Testis (tissue), 3 donors: ENCODE measurements around the gene RGS7. TPM values are rescaled to one million over a fixed set of nuclear protein-coding genes. Genes with fewer than 3 reads are reported as not detected.

Experiments used
- DNase-seq: peaks from one replicate; pipeline ENCODE4 v3.0.0-alpha.2; 2019
- H3K27ac ChIP-seq, 2 donors: fragments of 200-600 bp; sonication (generic); one replicate each; pipeline ENCODE4 v1.5.1; 2019
- H3K27me3 ChIP-seq: fragments of 200-600 bp; sonication (generic); one replicate; pipeline ENCODE4 v1.5.1; 2019
- H3K36me3 ChIP-seq: fragments of 200-600 bp; sonication (generic); one replicate; pipeline ENCODE4 v1.5.1; 2017; ENCODE audit warnings: low read depth; ENCODE audit errors: missing control alignments
- H3K4me1 ChIP-seq: fragments of 200-600 bp; sonication (generic); one replicate; pipeline ENCODE4 v1.5.1; 2019
- H3K4me3 ChIP-seq, 2 donors: fragments of 200-600 bp; sonication (generic); one replicate each; pipeline ENCODE4 v1.5.1; 2017 to 2019
- H3K9me3 ChIP-seq: fragments of 200-600 bp; sonication (generic); one replicate; pipeline ENCODE4 v1.5.1; 2017
- POLR2A ChIP-seq: fragments of 450-650 bp; IDR thresholded peaks from one replicate; pipeline ENCODE4 v1.6.1; 2017; ENCODE audit warnings: antibody characterized with exemption, mild to moderate bottlenecking, moderate library complexity
- WGBS, 2 donors: methylation state at CpG; one replicate each; pipeline ENCODE4 v1.1.5; 2018; 5-methylcytosine and 5-hydroxymethylcytosine counted together
- intact Hi-C: fragments of 100-400 bp; cut with DNase I; formaldehyde crosslinking; loops from one replicate; pipeline ENCODE4 v1.15.1; 2023; ENCODE audit warnings: low total_unique reads
- polyA plus RNA-seq: library from polyadenylated mRNA; stranded (reverse); fragments of 350-450 nt; fragmentation: Illumina TruSeq; extraction: RNeasy Lipid Tissue Mini Kit (QIAGEN cat#74804); gene quantifications from one replicate; pipeline ENCODE4 v1.2.3, GENCODE V29; 2014; ENCODE audit warnings: low read depth, low replicate concordance; ENCODE audit not compliant: insufficient read depth
- total RNA-seq, 2 donors: library from RNA; depleted of rRNA; stranded (reverse); fragments of >200 nt; gene quantifications; one replicate each; pipeline ENCODE4 v1.2.3, GENCODE V29; 2016
- TF ChIP-seq, protein P1 (sequence below), 3 experiments: fragments of 450-650 bp in 2 of 3; fragments of 200-600 bp in 1 of 3; sonication (generic) in 1 of 3; IDR thresholded peaks; one replicate each; pipeline ENCODE4 v1.5.1; 2016 to 2019; ENCODE audit warnings: antibody characterized with exemption in 3 of 3, mild to moderate bottlenecking in 2 of 3, moderate library complexity in 1 of 3

The RGS7 gene
- total and polyA plus RNA-seq, 3 donors from 2014 or later: 5.0 to 6.6 (median 5.4) TPM

DNA sequence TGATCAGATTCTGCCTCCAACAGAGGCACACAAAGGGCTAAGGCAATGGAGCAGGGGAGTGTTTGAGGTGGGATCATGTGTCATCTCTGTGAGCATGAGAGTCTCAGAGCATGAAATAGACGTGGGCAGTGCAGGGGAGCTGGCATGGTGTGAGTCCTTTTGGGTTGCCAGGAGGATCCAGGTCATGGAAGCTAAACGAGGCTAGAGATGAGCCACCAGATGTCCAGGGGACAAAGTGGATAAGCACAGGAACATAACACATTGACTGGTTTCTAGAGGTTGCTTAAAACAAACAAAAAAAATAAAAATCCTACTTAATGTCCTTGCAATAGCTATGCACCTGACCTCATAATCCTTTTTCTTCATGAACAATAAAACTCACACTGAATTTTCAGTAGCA, 490.3 kb downstream of the RGS7 start:
- H3K9me3 ChIP-seq: no peaks in the 10 kb centered on the region
- no peak overlapping the region for H3K27ac ChIP-seq
- intact Hi-C loops: no loop called here
- H3K4me1 ChIP-seq: no peaks in the 10 kb centered on the region
- H3K27me3 ChIP-seq: no peaks in the 10 kb centered on the region
- WGBS, 2 donors: 74 to 78% methylated on average over 2 of the region's 2 CpGs
- H3K4me3 ChIP-seq: no peak overlapping the region
- DNase-seq: no peak
- no peaks in the 10 kb centered on the region for H3K36me3 ChIP-seq
- TF ChIP-seq, protein P1, sequence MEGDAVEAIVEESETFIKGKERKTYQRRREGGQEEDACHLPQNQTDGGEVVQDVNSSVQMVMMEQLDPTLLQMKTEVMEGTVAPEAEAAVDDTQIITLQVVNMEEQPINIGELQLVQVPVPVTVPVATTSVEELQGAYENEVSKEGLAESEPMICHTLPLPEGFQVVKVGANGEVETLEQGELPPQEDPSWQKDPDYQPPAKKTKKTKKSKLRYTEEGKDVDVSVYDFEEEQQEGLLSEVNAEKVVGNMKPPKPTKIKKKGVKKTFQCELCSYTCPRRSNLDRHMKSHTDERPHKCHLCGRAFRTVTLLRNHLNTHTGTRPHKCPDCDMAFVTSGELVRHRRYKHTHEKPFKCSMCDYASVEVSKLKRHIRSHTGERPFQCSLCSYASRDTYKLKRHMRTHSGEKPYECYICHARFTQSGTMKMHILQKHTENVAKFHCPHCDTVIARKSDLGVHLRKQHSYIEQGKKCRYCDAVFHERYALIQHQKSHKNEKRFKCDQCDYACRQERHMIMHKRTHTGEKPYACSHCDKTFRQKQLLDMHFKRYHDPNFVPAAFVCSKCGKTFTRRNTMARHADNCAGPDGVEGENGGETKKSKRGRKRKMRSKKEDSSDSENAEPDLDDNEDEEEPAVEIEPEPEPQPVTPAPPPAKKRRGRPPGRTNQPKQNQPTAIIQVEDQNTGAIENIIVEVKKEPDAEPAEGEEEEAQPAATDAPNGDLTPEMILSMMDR (IDR thresholded peaks at IDR 0.05): no peak
- TF ChIP-seq POLR2A: no peak

DNA sequence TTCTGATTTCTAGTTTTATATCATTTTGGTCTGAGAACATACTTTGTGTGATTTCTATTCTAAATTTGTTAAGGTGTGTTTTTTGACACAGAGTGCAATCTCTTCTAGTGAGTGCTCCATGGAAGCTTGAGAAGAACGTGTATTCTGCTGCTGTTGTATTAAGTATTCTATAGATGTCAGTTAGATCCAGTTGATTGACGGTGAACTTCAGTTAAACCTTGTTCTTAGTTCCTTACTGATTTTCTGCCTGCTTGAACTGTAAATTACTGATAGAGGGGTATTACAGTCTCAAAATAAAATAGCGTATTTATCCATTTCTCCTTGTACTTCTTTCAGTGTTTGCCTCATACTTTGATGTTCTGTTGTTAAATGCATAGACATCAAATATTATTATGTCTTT, 497.0 kb downstream of the RGS7 start:
- Histone ChIP-seq H3K4me3 (no peak overlapping the region), H3K4me1 (no peaks in the 10 kb centered on the region), H3K36me3 (no peaks in the 10 kb centered on the region), H3K27ac (no peak overlapping the region), H3K27me3 (no peaks in the 10 kb centered on the region), H3K9me3 (no peaks in the 10 kb centered on the region)
- TF ChIP-seq, protein P1 (IDR thresholded peaks at IDR 0.05): no peak
- TF ChIP-seq POLR2A: no peak
- no peak for DNase-seq
- intact Hi-C loops: no loop called here
- 86 to 97% methylated on average over 3 of the region's 3 CpGs for WGBS, 2 donors

DNA sequence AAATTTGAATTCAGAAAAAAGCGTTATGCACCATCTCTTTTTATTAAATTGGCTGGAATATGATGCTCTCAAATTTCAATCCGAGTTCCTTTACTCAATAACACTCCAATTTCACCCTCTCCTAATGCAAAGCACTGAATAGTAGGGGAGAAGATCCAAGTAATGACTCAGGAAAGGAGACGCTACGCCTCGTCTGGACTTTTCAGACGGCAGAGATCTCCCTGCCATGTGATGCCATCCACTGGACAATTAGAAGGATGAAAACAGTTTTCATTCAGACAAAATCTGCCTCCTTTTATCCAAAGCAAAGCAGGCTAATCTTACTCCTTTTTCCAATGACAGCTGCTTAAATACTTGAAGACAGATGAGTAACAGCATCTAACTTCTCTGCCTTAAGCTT, 502.6 kb downstream of the RGS7 start:
- Histone ChIP-seq H3K27ac (no peak overlapping the region), H3K9me3 (no peaks in the 10 kb centered on the region), H3K4me3 (no peak overlapping the region), H3K27me3 (no peaks in the 10 kb centered on the region), H3K36me3 (no peaks in the 10 kb centered on the region), H3K4me1 (no peaks in the 10 kb centered on the region)
- intact Hi-C loops: no loop called here
- no peak for DNase-seq
- 64 to 78% methylated on average over 6 of the region's 6 CpGs for WGBS, 2 donors
- TF ChIP-seq, protein P1 (IDR thresholded peaks at IDR 0.05): no peak
- no peak for TF ChIP-seq POLR2A

DNA sequence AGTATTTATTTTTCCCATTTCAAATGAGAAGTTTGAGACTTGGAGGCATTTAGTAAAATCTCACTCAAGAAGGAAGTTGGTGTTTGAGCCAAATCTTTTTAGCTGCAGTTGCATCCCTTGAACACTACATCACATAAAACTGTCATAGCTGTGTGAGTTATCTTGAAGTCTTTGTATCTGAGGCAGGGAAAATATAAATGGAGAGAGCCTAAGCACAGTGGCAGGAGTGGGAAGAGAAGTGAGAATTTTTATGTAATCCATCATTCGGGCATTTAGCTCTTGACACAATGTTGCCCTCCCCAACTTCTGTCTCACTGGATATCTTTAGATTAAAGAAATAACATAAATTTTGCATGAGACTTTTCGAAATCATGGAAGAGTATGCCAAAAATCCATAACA, 509.7 kb downstream of the RGS7 start:
- TF ChIP-seq, protein P1 (IDR thresholded peaks at IDR 0.05): no peak
- TF ChIP-seq POLR2A: no peak
- H3K36me3 ChIP-seq: no peaks in the 10 kb centered on the region
- H3K27ac ChIP-seq: no peak overlapping the region
- intact Hi-C loops: no loop called here
- 63 to 79% methylated on average over 2 of the region's 2 CpGs for WGBS, 2 donors
- no peak overlapping the region for H3K4me3 ChIP-seq
- no peaks in the 10 kb centered on the region for H3K27me3 ChIP-seq
- no peaks in the 10 kb centered on the region for H3K9me3 ChIP-seq
- no peak for DNase-seq
- no peaks in the 10 kb centered on the region for H3K4me1 ChIP-seq

DNA sequence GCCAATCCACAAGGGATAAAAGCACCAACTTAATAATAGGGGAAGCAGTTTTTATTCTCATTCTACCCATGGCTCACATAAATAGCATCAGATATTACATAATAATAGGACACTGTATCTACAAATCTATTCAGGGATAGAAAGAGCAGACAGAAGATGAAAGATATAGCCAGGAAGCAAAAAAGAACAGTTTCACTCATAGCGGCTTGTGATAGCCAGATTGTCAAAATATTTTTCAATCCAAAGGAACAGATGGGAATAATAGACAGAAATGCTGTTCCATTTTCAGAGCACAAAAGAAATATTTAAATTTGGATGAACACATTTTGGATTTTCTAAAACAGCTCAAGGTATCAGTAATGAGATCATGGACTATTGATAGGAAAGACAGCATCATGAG, 512.5 kb downstream of the RGS7 start:
- H3K27me3 ChIP-seq: no peaks in the 10 kb centered on the region
- H3K9me3 ChIP-seq: no peaks in the 10 kb centered on the region
- H3K4me3 ChIP-seq: no peak overlapping the region
- H3K36me3 ChIP-seq: no peaks in the 10 kb centered on the region
- WGBS, 2 donors: 95 to 96% methylated on average over 1 of the region's 1 CpG
- TF ChIP-seq, protein P1 (IDR thresholded peaks at IDR 0.05): no peak
- no peak for TF ChIP-seq POLR2A
- H3K27ac ChIP-seq: no peak overlapping the region
- intact Hi-C loops: no loop called here
- no peak for DNase-seq
- H3K4me1 ChIP-seq: no peaks in the 10 kb centered on the region
